ENCODE results near the gene SLC25A43. TPM values are rescaled to one million over a fixed set of nuclear protein-coding genes. Genes with fewer than 3 reads are reported as not detected.
"Not testable (repeated sequence)": the region's sequence is repeated elsewhere in the genome, so short reads cannot be mapped to it uniquely, and the experiment has no call there.

The SLC25A43 gene
- total RNA-seq, 2 donors from 2014 or later: 4.7 to 6.4 TPM

- no peak for DNase-seq (ENCODE audit: low spot score)
- Mint-ChIP-seq H3K4me3 (no peak overlapping the region), H3K4me1 (ENCODE audit: low read depth in 2 of 2) (no peaks in the 10 kb centered on the region), H3K9me3 (no peaks in the 10 kb centered on the region), H3K36me3 (no peaks in the 10 kb centered on the region), H3K27ac (no peak overlapping the region), H3K27me3 (peaks cover 0 to 5% of the 10 kb centered on the region in 2 donors)
- no peak for ATAC-seq
Measured at GRCh38 chrX:119419146-119419545, 20.0 kb downstream of the SLC25A43 start.

DNA sequence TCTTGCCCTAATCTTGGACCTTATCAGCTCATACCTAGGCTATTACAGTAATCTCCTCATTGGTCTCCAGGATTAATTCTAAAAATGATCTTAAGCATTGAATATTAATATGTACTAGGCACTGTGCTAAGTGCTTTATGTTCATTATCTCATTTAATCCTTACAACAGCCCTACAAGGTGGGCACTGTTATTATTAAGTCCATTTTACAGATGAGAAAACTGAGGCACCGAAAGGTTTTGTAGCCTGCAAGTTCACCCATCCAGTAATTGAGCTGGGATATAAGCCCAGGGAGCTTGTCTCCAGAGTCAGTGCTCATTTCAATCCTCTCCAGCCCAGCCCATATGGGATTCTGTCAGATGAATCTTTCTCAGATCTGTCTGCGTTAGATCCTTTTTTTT is 20.8 kb downstream of the SLC25A43 start:
- Mint-ChIP-seq H3K4me3 (no peak overlapping the region), H3K27me3 (peaks cover 0 to 5% of the 10 kb centered on the region in 2 donors), H3K36me3 (no peaks in the 10 kb centered on the region), H3K4me1 (ENCODE audit: low read depth in 2 of 2) (no peaks in the 10 kb centered on the region), H3K9me3 (no peaks in the 10 kb centered on the region), H3K27ac (no peak overlapping the region)
- DNase-seq (ENCODE audit: low spot score): no peak
- no peak for ATAC-seq

GRCh38 chrX:119421016-119421705 is 22.0 kb downstream of the SLC25A43 start:
- H3K4me1 Mint-ChIP-seq (ENCODE audit: low read depth in 2 of 2): peaks cover 0 to 2% of the 10 kb centered on the region in 2 donors
- peaks cover 0 to 5% of the 10 kb centered on the region in 2 donors for H3K27me3 Mint-ChIP-seq
- H3K4me3 Mint-ChIP-seq: no peak overlapping the region
- no peak for DNase-seq (ENCODE audit: low spot score)
- ATAC-seq: no peak
- no peak overlapping the region for H3K27ac Mint-ChIP-seq
- H3K9me3 Mint-ChIP-seq: no peaks in the 10 kb centered on the region
- H3K36me3 Mint-ChIP-seq: no peaks in the 10 kb centered on the region

GRCh38 chrX:119423631-119424030 is 24.5 kb downstream of the SLC25A43 start:
- Mint-ChIP-seq H3K36me3 (no peaks in the 10 kb centered on the region), H3K4me1 (ENCODE audit: low read depth in 2 of 2) (peaks cover 11 to 15% of the 10 kb centered on the region in 2 donors), H3K4me3 (no peak overlapping the region), H3K9me3 (no peaks in the 10 kb centered on the region), H3K27ac (no peak overlapping the region), H3K27me3 (peaks cover 0 to 5% of the 10 kb centered on the region in 2 donors)
- ATAC-seq: no peak
- no peak for DNase-seq (ENCODE audit: low spot score)

DNA sequence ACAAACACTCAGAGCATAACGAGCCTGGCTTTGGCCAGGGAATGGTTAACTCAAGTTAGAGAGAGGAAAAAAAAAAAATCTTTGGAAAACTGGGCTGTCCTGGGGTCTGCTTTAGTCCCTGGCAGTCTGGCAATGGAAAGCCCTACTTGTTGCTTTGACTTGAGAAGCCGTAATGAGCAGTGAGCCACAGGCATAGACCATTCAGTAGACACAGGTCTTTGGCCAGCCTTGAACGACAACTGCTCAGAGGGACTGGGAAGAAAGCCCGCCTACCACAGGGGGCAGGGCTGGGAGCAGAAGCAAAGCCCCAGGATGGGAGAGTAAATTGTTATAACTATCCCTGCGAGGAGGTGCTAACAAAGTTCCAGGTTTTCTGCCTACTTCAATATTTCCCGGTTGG is 25.9 kb downstream of the SLC25A43 start:
- no peak overlapping the region for H3K27ac Mint-ChIP-seq
- no peak for ATAC-seq
- H3K9me3 Mint-ChIP-seq: no peaks in the 10 kb centered on the region
- H3K4me1 Mint-ChIP-seq (ENCODE audit: low read depth in 2 of 2): peaks cover 11 to 15% of the 10 kb centered on the region in 2 donors
- H3K4me3 Mint-ChIP-seq: no peak overlapping the region
- DNase-seq (ENCODE audit: low spot score): no peak
- H3K27me3 Mint-ChIP-seq: peaks cover 0 to 2% of the 10 kb centered on the region in 2 donors
- H3K36me3 Mint-ChIP-seq: no peaks in the 10 kb centered on the region

DNA sequence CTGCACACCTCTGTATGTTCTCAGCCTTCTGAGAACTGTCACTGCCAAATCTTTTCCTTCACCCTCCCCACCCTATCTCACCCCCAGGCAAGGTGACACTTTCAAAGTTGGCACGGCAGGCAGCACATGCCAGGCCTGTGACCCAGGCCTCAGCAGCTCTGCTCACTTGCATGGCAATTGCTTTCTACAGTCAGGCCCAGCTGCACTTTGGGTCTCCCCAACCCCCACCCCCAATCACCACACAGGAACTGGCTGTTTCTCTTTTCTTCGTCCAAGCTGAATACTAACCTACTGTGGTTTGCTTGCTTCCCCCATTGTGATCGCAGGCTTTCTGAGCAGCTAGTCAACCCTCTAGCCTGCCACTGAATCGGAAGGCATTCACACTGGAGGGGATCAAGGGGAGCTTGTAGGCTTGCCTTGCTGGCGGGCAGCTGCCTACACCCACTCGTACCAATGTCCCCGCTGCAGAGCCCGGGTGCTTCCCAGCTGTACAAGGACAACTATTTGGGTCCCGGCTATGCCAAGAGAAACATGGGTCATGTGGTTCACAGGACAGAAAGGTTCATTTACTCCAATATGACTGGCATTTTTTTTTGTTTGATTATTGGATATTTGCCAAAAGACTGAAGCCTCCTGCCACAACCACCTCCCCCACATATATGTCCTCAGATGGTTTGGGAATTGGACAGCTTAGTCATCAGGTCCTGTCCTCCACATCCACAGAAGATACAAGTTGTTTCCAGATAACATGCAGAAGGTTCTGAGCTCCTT is 28.1 kb downstream of the SLC25A43 start:
- no peaks in the 10 kb centered on the region for H3K36me3 Mint-ChIP-seq
- H3K9me3 Mint-ChIP-seq: no peaks in the 10 kb centered on the region
- peak overlapping the region; percentile 56 for H3K4me3 Mint-ChIP-seq
- peak overlapping the region; percentile 61 to 77 for H3K27ac Mint-ChIP-seq
- peak; percentile 52 to 72 for ATAC-seq
- H3K27me3 Mint-ChIP-seq: peaks cover 0 to 1% of the 10 kb centered on the region in 2 donors
- DNase-seq (ENCODE audit: low spot score): no peak
- peaks cover 11 to 15% of the 10 kb centered on the region in 2 donors for H3K4me1 Mint-ChIP-seq (ENCODE audit: low read depth in 2 of 2)

DNA sequence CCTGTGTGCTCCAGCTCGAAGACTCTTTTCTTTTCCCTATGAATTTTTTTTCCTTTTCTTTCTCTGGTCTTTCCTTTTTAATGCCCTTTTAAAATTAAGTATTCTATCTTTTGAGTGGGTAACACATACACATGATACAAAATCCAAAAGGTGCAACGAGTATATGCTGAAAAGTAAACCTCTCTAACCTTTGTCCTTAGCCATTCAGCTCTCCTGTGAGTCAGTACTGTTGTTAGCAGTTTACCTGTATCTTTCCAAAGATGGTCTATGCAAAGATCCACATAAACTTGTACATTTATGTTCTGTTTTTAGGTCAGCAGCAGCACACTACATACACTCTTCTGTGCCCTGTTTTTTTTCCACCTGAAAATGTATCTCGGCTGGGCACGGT is 28.7 kb downstream of the SLC25A43 start:
- Mint-ChIP-seq H3K27ac (peak overlapping the region; percentile 61 to 77), H3K27me3 (no peaks in the 10 kb centered on the region), H3K36me3 (no peaks in the 10 kb centered on the region), H3K4me1 (ENCODE audit: low read depth in 2 of 2) (peaks cover 11 to 15% of the 10 kb centered on the region in 2 donors), H3K4me3 (peak overlapping the region; percentile 56), H3K9me3 (no peaks in the 10 kb centered on the region)
- ATAC-seq (no peak), DNase-seq (ENCODE audit: low spot score) (no peak)

- peaks cover 6% of the 10 kb centered on the region for H3K36me3 Mint-ChIP-seq
- peaks cover 11 to 15% of the 10 kb centered on the region in 2 donors for H3K4me1 Mint-ChIP-seq (ENCODE audit: low read depth in 2 of 2)
- H3K9me3 Mint-ChIP-seq: no peaks in the 10 kb centered on the region
- no peaks in the 10 kb centered on the region for H3K27me3 Mint-ChIP-seq
- H3K27ac Mint-ChIP-seq: no peak overlapping the region
- H3K4me3 Mint-ChIP-seq: no peak overlapping the region
- ATAC-seq: no peak
- no peak for DNase-seq (ENCODE audit: low spot score)
Measured at GRCh38 chrX:119429471-119429870, 30.3 kb downstream of the SLC25A43 start.

DNA sequence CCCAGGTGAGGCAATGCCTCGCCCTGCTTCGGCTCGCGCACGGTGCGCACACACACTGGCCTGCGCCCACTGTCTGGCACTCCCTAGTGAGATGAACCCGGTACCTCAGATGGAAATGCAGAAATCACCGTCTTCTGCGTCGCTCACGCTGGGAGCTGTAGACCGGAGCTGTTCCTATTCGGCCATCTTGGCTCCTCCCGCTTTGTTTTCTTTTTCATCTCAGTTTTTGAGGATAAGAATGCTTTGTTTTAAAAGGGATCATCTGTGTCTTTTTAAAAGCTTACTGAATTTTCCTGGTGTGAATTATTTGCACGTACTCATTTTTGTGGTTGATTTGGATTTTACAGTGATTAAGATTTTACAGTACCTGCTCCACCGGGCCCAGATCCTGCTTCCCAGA is 42.2 kb downstream of the SLC25A43 start:
- H3K27me3 Mint-ChIP-seq; H3K4me1 Mint-ChIP-seq (ENCODE audit: low read depth in 2 of 2); H3K9me3 Mint-ChIP-seq; H3K36me3 Mint-ChIP-seq; H3K27ac Mint-ChIP-seq; H3K4me3 Mint-ChIP-seq; ATAC-seq; DNase-seq (ENCODE audit: low spot score): not testable (repeated sequence)

GRCh38 chrX:119442286-119442685 is 43.1 kb downstream of the SLC25A43 start:
- Mint-ChIP-seq H3K4me3 (no peak overlapping the region), H3K9me3 (no peaks in the 10 kb centered on the region), H3K27ac (no peak overlapping the region), H3K27me3 (no peaks in the 10 kb centered on the region), H3K36me3 (no peaks in the 10 kb centered on the region), H3K4me1 (ENCODE audit: low read depth in 2 of 2) (no peaks in the 10 kb centered on the region)
- DNase-seq (ENCODE audit: low spot score) (no peak), ATAC-seq (no peak)

DNA sequence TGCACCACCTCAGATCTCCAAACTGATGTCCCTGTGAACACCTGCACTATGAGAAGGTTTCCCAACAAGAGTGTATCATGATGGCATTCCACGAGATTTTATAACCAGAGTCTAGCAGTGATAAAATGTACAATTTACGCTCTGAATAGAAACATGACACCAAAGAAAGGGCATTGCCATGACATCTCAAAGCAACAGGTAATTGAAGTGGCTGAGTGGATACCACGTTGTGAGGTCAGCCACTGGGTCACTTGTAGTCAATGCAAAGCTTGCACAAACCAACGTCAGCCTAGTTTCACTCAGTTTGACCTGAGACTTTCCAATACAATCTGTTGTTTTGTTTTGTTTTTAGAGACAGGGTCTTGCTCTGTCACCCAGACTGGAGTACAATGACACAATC is 54.1 kb downstream of the SLC25A43 start:
- no peaks in the 10 kb centered on the region for H3K4me1 Mint-ChIP-seq (ENCODE audit: low read depth in 2 of 2)
- no peak overlapping the region for H3K4me3 Mint-ChIP-seq
- H3K27me3 Mint-ChIP-seq: peaks cover 0 to 9% of the 10 kb centered on the region in 2 donors

DNA sequence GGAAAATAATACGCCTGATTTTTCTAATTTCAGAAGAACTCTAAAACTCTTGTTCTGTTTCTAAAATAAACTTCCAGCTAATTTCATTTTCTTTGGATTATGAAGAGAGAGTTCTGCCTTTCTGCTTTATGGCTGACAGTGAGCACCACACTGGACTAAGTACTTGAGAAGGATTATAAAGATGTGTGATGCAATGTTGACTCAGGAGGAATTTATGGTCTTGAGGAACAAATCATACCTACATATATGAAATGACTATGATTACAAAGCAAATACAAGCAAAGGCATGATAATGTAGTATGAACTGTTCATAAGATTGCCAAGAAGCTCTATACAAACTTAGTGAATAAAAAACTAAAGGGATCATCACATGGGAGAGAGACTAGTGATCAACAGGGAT is 56.1 kb downstream of the SLC25A43 start:
- Mint-ChIP-seq H3K4me3 (no peak overlapping the region), H3K27ac (no peak overlapping the region), H3K9me3 (no peaks in the 10 kb centered on the region), H3K36me3 (no peaks in the 10 kb centered on the region), H3K4me1 (ENCODE audit: low read depth in 2 of 2) (no peaks in the 10 kb centered on the region), H3K27me3 (peaks cover 0 to 7% of the 10 kb centered on the region in 2 donors)
- ATAC-seq (no peak), DNase-seq (ENCODE audit: low spot score) (no peak)

More for the DNA sequence above, 54.1 kb downstream of the SLC25A43 start:
- Mint-ChIP-seq H3K9me3 (no peaks in the 10 kb centered on the region), H3K27ac (no peak overlapping the region), H3K36me3 (no peaks in the 10 kb centered on the region)
- ATAC-seq (no peak), DNase-seq (ENCODE audit: low spot score) (no peak)

DNA sequence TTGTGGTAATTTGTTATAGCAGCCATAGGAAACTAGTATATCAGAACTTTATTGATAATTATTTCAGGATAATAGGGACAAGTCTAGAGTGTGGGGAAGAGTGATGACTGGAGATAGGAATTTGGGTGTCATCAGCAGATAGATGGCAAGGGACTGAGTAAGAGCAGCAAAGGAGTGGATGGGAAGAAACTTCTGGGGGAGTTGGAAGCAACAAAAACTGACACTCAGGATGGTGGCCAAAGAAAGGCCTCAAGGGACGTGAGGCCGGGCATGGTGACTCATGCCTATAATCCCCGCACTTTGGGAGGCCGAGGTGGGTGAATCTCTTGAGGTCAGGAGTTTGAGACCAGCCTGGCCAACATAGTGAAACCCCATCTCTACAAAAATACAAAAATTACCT is 60.0 kb downstream of the SLC25A43 start:
- no peaks in the 10 kb centered on the region for H3K4me1 Mint-ChIP-seq (ENCODE audit: low read depth in 2 of 2)
- H3K36me3 Mint-ChIP-seq: no peaks in the 10 kb centered on the region
- no peak for ATAC-seq
- H3K4me3 Mint-ChIP-seq: no peak overlapping the region
- no peak for DNase-seq (ENCODE audit: low spot score)
- H3K9me3 Mint-ChIP-seq: no peaks in the 10 kb centered on the region
- peaks cover 0 to 11% of the 10 kb centered on the region in 2 donors for H3K27me3 Mint-ChIP-seq
- no peak overlapping the region for H3K27ac Mint-ChIP-seq

DNA sequence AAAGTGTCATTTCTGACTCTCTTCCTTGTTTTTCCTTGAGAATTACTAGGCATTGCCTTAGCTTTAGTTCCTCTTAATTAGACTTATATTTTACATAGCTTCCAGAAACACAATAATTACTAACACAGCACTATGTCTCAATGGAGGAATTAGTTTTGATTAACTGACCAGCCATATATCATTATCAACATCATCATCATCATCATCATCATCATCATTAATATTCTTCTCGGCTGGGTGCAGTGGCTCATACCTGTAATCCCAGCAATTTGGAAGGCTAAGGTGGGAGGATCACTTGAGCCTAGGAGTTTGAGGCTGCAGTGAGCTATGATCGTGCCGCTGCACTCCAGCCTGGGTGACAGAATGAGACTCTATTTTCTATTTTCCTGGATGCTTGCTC is 66.4 kb downstream of the SLC25A43 start:
- Mint-ChIP-seq H3K4me3 (no peak overlapping the region), H3K27ac (no peak overlapping the region), H3K4me1 (ENCODE audit: low read depth in 2 of 2) (peaks cover 5 to 13% of the 10 kb centered on the region in 2 donors), H3K27me3 (peaks cover 0 to 4% of the 10 kb centered on the region in 2 donors), H3K36me3 (peaks cover 7% of the 10 kb centered on the region), H3K9me3 (no peaks in the 10 kb centered on the region)
- no peak for ATAC-seq
- no peak for DNase-seq (ENCODE audit: low spot score)

Measured in natural killer cell treated with Interleukin-12 subunit alpha and Interleukin-12 subunit beta and Interleukin-15 and Interleukin-18, amount 100 ng/mL, for 72 hours (primary cell).